IMR-90 (cell line): ENCODE data around the gene SLC18A3. TPM values are rescaled to one million over a fixed set of nuclear protein-coding genes. Genes with fewer than 3 reads are reported as not detected.

Source experiments
- ATAC-seq: fragments of 200-7000 bp; cut with Tn5 transposase; 2 replicates; pipeline ENCODE4 v1.9.1; 2020; ENCODE audit warnings: low read depth, mild to moderate bottlenecking, moderate library complexity
- BruUV-seq: library from RNA; stranded (reverse); fragments of 400-500 nt; replicated peaks from 2 replicates; lab custom pipeline; 2021; lab: Mats Ljungman, UMichigan
- CTCF ChIA-PET: fragments of 300-600 bp; formaldehyde crosslinking; extraction: SDS; loops from one replicate; lab custom pipeline; 2021; ENCODE audit warnings: antibody characterized with exemption; lab: Yijun Ruan, JAX
- POLR2A ChIA-PET: fragments of 300-600 bp; sonication (Branson Sonifier 250); formaldehyde crosslinking; loops from one replicate; lab custom pipeline; 2022; ENCODE audit warnings: antibody characterized with exemption; ENCODE audit not compliant: unreplicated experiment; lab: Charles Lee
- DNase-seq: peaks from one replicate; pipeline ENCODE4 v3.0.0; 2013
- H2AFZ ChIP-seq: replicated peaks from 2 replicates; pipeline ENCODE3; 2013; ENCODE audit warnings: low read length, mild to moderate bottlenecking; ENCODE audit not compliant: poor library complexity
- H2AK5ac ChIP-seq: 2 replicates; pipeline ENCODE4 v1.6.1; 2013; ENCODE audit warnings: low read depth, low read length, inconsistent platforms
- H2AK9ac ChIP-seq: replicated peaks from 2 replicates; pipeline ENCODE3; 2013; ENCODE audit warnings: mild to moderate bottlenecking, low read depth, low read length, moderate library complexity; ENCODE audit not compliant: poor library complexity
- H2BK120ac ChIP-seq: 2 replicates; pipeline ENCODE4 v1.6.1; 2013; ENCODE audit warnings: low read depth, low read length, inconsistent platforms
- H2BK15ac ChIP-seq: 3 replicates; pipeline ENCODE4 v1.6.1; 2013; ENCODE audit warnings: low read depth, low read length, inconsistent platforms
- H2BK20ac ChIP-seq: 2 replicates; pipeline ENCODE4 v1.6.1; 2013; ENCODE audit warnings: low read depth, mild to moderate bottlenecking, inconsistent platforms, low read length, moderate library complexity
- H2BK5ac ChIP-seq: 2 replicates; pipeline ENCODE4 v1.6.1; 2013; ENCODE audit warnings: mild to moderate bottlenecking, low read depth, low read length, inconsistent platforms; ENCODE audit not compliant: poor library complexity, severe bottlenecking
- H3K14ac ChIP-seq: replicated peaks from 2 replicates; pipeline ENCODE4 v1.6.1; 2013; ENCODE audit warnings: low read depth, low read length, inconsistent platforms
- H3K18ac ChIP-seq: 2 replicates; pipeline ENCODE4 v1.6.1; 2013; ENCODE audit warnings: low read depth, low read length, control low read depth
- H3K23ac ChIP-seq: 2 replicates; pipeline ENCODE4 v1.6.1; 2013; ENCODE audit warnings: low read depth, low read length, inconsistent platforms
- H3K27ac ChIP-seq: 2 replicates; pipeline ENCODE4 v1.5.1; 2013; ENCODE audit warnings: mild to moderate bottlenecking, control low read depth, low read length; ENCODE audit not compliant: insufficient read depth
- H3K27me3 ChIP-seq: 2 replicates; pipeline ENCODE4 v1.6.1; 2013; ENCODE audit warnings: low read length; ENCODE audit not compliant: control insufficient read depth, insufficient read depth
- H3K36me3 ChIP-seq: 2 replicates; pipeline ENCODE4 v1.6.1; 2013; ENCODE audit warnings: low read length, mixed read lengths; ENCODE audit not compliant: control insufficient read depth, insufficient read depth
- H3K4ac ChIP-seq: 2 replicates; pipeline ENCODE4 v1.6.1; 2013; ENCODE audit warnings: low read depth, low read length, inconsistent platforms
- H3K4me1 ChIP-seq: 2 replicates; pipeline ENCODE4 v1.6.1; 2013; ENCODE audit warnings: low read length, mixed read lengths; ENCODE audit not compliant: control insufficient read depth, insufficient read depth
- H3K4me2 ChIP-seq: 2 replicates; pipeline ENCODE4 v1.6.1; 2013; ENCODE audit warnings: low read depth, mild to moderate bottlenecking, control low read depth, low read length, moderate library complexity
- H3K4me3 ChIP-seq: 2 replicates; pipeline ENCODE4 v1.5.1; 2013; ENCODE audit warnings: low read depth, mild to moderate bottlenecking, control low read depth, low read length, moderate library complexity; ENCODE audit not compliant: insufficient read depth
- H3K56ac ChIP-seq: 2 replicates; pipeline ENCODE4 v1.6.1; 2013; ENCODE audit warnings: low read length, inconsistent platforms; ENCODE audit not compliant: insufficient read depth; ENCODE audit errors: extremely low read depth
- H3K79me1 ChIP-seq, 2 experiments: 2 replicates each; pipeline ENCODE4 v1.6.1; 2013; ENCODE audit warnings: low read length in 2 of 2, inconsistent platforms in 1 of 2, low read depth in 1 of 2
- H3K9ac ChIP-seq: 2 replicates; pipeline ENCODE4 v1.6.1; 2013; ENCODE audit warnings: low read depth, low read length, control low read depth
- H3K9me1 ChIP-seq: 2 replicates; pipeline ENCODE4 v1.6.1; 2013; ENCODE audit warnings: low read length, inconsistent platforms; ENCODE audit not compliant: insufficient read depth
- H3K9me3 ChIP-seq: 2 replicates; pipeline ENCODE4 v1.6.1; 2013; ENCODE audit warnings: low read length; ENCODE audit not compliant: control insufficient read depth, insufficient read depth
- H4K20me1 ChIP-seq: 2 replicates; pipeline ENCODE4 v1.6.1; 2013; ENCODE audit warnings: low read length, inconsistent platforms; ENCODE audit not compliant: insufficient read depth
- H4K5ac ChIP-seq: 2 replicates; pipeline ENCODE4 v1.6.1; 2013; ENCODE audit warnings: mild to moderate bottlenecking, low read depth, low read length, control low read depth
- H4K8ac ChIP-seq, 2 experiments: 2 replicates each; pipeline ENCODE4 v1.6.1; 2013; ENCODE audit warnings: low read depth in 2 of 2, low read length in 2 of 2, control low read depth in 1 of 2, inconsistent platforms in 1 of 2
- H4K91ac ChIP-seq: 2 replicates; pipeline ENCODE4 v1.6.1; 2013; ENCODE audit warnings: low read depth, low read length, inconsistent platforms; ENCODE audit not compliant: insufficient read depth
- CEBPB ChIP-seq: IDR thresholded peaks from 2 replicates; pipeline ENCODE4 v1.6.1; 2012; ENCODE audit warnings: low read depth, low read length, improper control_type of control experiment
- CHD1 ChIP-seq: IDR thresholded peaks from 2 replicates; pipeline ENCODE4 v1.6.1; 2012; ENCODE audit warnings: low read depth, low read length, improper control_type of control experiment
- CTCF ChIP-seq: conservative IDR thresholded peaks from 2 replicates; pipeline ENCODE4 v1.5.1; 2012; ENCODE audit warnings: mild to moderate bottlenecking, low read depth, low read length, improper control_type of control experiment
- FOS ChIP-seq: fragments of 150-350 bp; IDR thresholded peaks from 2 replicates; pipeline ENCODE4 v1.6.1; 2016; ENCODE audit warnings: low read depth, low read length
- MAZ ChIP-seq: IDR thresholded peaks from 2 replicates; pipeline ENCODE4 v1.6.1; 2012; ENCODE audit warnings: low read depth, mild to moderate bottlenecking, low read length, improper control_type of control experiment, moderate library complexity, borderline replicate concordance
- POLR2A ChIP-seq: IDR thresholded peaks from 2 replicates; pipeline ENCODE4 v1.6.1; 2012; ENCODE audit warnings: mild to moderate bottlenecking, low read depth, low read length
- RAD21 ChIP-seq: IDR thresholded peaks from 2 replicates; pipeline ENCODE4 v1.6.1; 2012; ENCODE audit warnings: low read length, improper control_type of control experiment
- RCOR1 ChIP-seq: IDR thresholded peaks from 2 replicates; pipeline ENCODE4 v1.6.1; 2012; ENCODE audit warnings: mild to moderate bottlenecking, low read length, improper control_type of control experiment; ENCODE audit not compliant: insufficient replicate concordance
- RFX5 ChIP-seq: IDR thresholded peaks from 2 replicates; pipeline ENCODE4 v1.8.0; 2012; ENCODE audit warnings: low read depth, mild to moderate bottlenecking, low read length, moderate library complexity
- SMC3 ChIP-seq: fragments of 150-350 bp; IDR thresholded peaks from 2 replicates; pipeline ENCODE4 v1.6.1; 2016; ENCODE audit warnings: low read depth, mild to moderate bottlenecking, antibody characterized with exemption, low read length, moderate library complexity
- USF2 ChIP-seq: fragments of 150-350 bp; IDR thresholded peaks from 2 replicates; pipeline ENCODE4 v1.6.1; 2017; ENCODE audit warnings: mild to moderate bottlenecking, antibody characterized with exemption, low read length, low read depth
- WGBS, 2 experiments: methylation state at CpG; one replicate each; pipeline versions ENCODE4 v1.1.5 to v1.1.7; 2013; ENCODE audit warnings: missing lambda C conversion rate in 2 of 2; ENCODE audit not compliant: insufficient read length in 1 of 2; ENCODE audit errors: extremely low coverage in 2 of 2; 5-methylcytosine and 5-hydroxymethylcytosine counted together
- dilution Hi-C: fragments of 300-500 bp; cut with HindIII; formaldehyde crosslinking; loops from one replicate; pipeline ENCODE4 v1.14.3; 2018; ENCODE audit warnings: low sequenced_read_pairs; ENCODE audit not compliant: unreplicated experiment
- in situ Hi-C: fragments of 300-500 bp; cut with MboI; formaldehyde crosslinking; loops from 3 replicates; pipeline ENCODE4 v1.14.3; 2019; ENCODE audit warnings: low sequenced_read_pairs, inconsistent platforms, mixed read lengths
- intact Hi-C: fragments of 100-400 bp; cut with micrococcal nuclease; formaldehyde crosslinking; loops from 2 replicates; pipeline ENCODE4 v1.10.0; 2022
- polyA plus RNA-seq, 3 experiments: library from polyadenylated mRNA; depleted of rRNA; stranded (reverse); fragments of >200 nt; gene quantifications; 2 replicates each; pipeline ENCODE4 v1.2.3, GENCODE V29; 2012; ENCODE audit warnings: low replicate concordance in 1 of 3
- total RNA-seq: library from RNA; depleted of rRNA; stranded (reverse); fragments of >200 nt; gene quantifications from 2 replicates; pipeline ENCODE4 v1.2.3, GENCODE V29; 2012

Gene SLC18A3
- total and polyA plus RNA-seq, 2 of the 4 experiments (the other 2 are of a cell fraction), result not detected

GRCh38 chr10:49577182-49577925, 32.8 kb upstream of the SLC18A3 start:
- no peak overlapping the region for H2BK5ac ChIP-seq
- H3K79me1 ChIP-seq, result no peaks in the 10 kb centered on the region
- H3K14ac ChIP-seq, result no peak overlapping the region
- CTCF ChIA-PET, result no interaction called here
- H3K9ac ChIP-seq, result no peak overlapping the region
- H3K27me3 ChIP-seq, result no peaks in the 10 kb centered on the region; the same call in 1 of the 2 replicates
- no peak overlapping the region for H3K27ac ChIP-seq
- H2BK15ac ChIP-seq, result no peak overlapping the region
- no peak overlapping the region for H4K91ac ChIP-seq
- H3K4me1 ChIP-seq, result no peaks in the 10 kb centered on the region
- WGBS, 2 experiments, result no CpG with 5 or more reads among the region's 2 CpGs
- H3K4me2 ChIP-seq, result no peak overlapping the region
- DNase-seq (no peak), ATAC-seq (no peak)
- no peak overlapping the region for H2BK20ac ChIP-seq
- dilution Hi-C loops, result no loop called here
- intact Hi-C loops, result no loop called here
- H2BK120ac ChIP-seq, result no peak overlapping the region
- TF ChIP-seq POLR2A (no peak), FOS (no peak), USF2 (no peak), SMC3 (no peak), MAZ (no peak), RFX5 (no peak), CEBPB (no peak), CHD1 (no peak), RAD21 (no peak), RCOR1 (no peak), CTCF (no peak)
- H3K9me1 ChIP-seq, result no peaks in the 10 kb centered on the region; the same call in 1 of the 2 replicates
- no peaks in the 10 kb centered on the region for H3K36me3 ChIP-seq
- H3K4ac ChIP-seq, result no peak overlapping the region
- no peaks in the 10 kb centered on the region for H4K20me1 ChIP-seq
- H3K4me3 ChIP-seq, result no peak overlapping the region
- H3K9me3 ChIP-seq, result no peaks in the 10 kb centered on the region
- in situ Hi-C loops, result no loop called here
- H2AK9ac ChIP-seq, result no peak overlapping the region
- POLR2A ChIA-PET, result no interaction called here
- H2AFZ ChIP-seq, result no peak overlapping the region
- H3K23ac ChIP-seq, result no peak overlapping the region
- no peak overlapping the region for H4K5ac ChIP-seq
- no peak overlapping the region for H4K8ac ChIP-seq
- no peak overlapping the region for H3K18ac ChIP-seq
- no peak overlapping the region for H3K56ac ChIP-seq
- no TSS peak for BruUV-seq
- H2AK5ac ChIP-seq, result no peak overlapping the region
